ENCODE measurements around the gene EVI5L.
"Not testable (repeated sequence)": the region's sequence is repeated elsewhere in the genome, so short reads cannot be mapped to it uniquely, and the experiment has no call there.

Gene EVI5L

GRCh38 chr19:7874897-7875273 lies 44.9 kb downstream of the EVI5L start:
- no peak for DNase-seq

- DNase-seq: no peak
These were observed 47.3 kb downstream of the EVI5L start for GRCh38 chr19:7877249-7877836.

GRCh38 chr19:7879111-7879807 lies 49.2 kb downstream of the EVI5L start:
- DNase-seq: no peak

GRCh38 chr19:7879836-7880235 lies 49.8 kb downstream of the EVI5L start:
- DNase-seq: no peak

GRCh38 chr19:7881910-7882309 lies 51.9 kb downstream of the EVI5L start:
- DNase-seq: no peak

GRCh38 chr19:7883105-7883504 lies 53.1 kb downstream of the EVI5L start:
- no peak for DNase-seq

GRCh38 chr19:7883796-7884570 lies 54.0 kb downstream of the EVI5L start:
- no peak for DNase-seq

- no peak for DNase-seq
These were observed 55.8 kb downstream of the EVI5L start for GRCh38 chr19:7885818-7886217.

GRCh38 chr19:7887408-7888144 lies 57.6 kb downstream of the EVI5L start:
- no peak for DNase-seq

- DNase-seq: no peak
These were observed 58.3 kb downstream of the EVI5L start, which contains the start of gene LRRC8E for GRCh38 chr19:7888145-7888825. Gene LRRC8E, plus strand, starts transcription at chr19:7888510. Its CDS starts 7,094 bp downstream, at chr19:7895604.

GRCh38 chr19:7888826-7889217 lies 58.8 kb downstream of the EVI5L start:
- no peak for DNase-seq

GRCh38 chr19:7893362-7894101 lies 63.5 kb downstream of the EVI5L start:
- not testable (repeated sequence) for DNase-seq

- DNase-seq: no peak
These were observed 64.7 kb downstream of the EVI5L start for GRCh38 chr19:7894612-7895309.

- no peak for DNase-seq
These were observed 65.5 kb downstream of the EVI5L start for GRCh38 chr19:7895565-7895964.

- DNase-seq: no peak
These were observed 67.3 kb downstream of the EVI5L start for GRCh38 chr19:7897292-7897691.

GRCh38 chr19:7898967-7899366 lies 68.9 kb downstream of the EVI5L start:
- DNase-seq: no peak

- DNase-seq: no peak
These were observed 69.8 kb downstream of the EVI5L start for GRCh38 chr19:7899751-7900378.

GRCh38 chr19:7900401-7900870 lies 70.4 kb downstream of the EVI5L start:
- DNase-seq: no peak

GRCh38 chr19:7900931-7901330 lies 70.9 kb downstream of the EVI5L start:
- DNase-seq: no peak

GRCh38 chr19:7901337-7901736 lies 71.3 kb downstream of the EVI5L start:
- DNase-seq: no peak

- no peak for DNase-seq
These were observed 72.8 kb downstream of the EVI5L start for GRCh38 chr19:7902796-7903243.

Data from GF-D8 (cell line).